KG1 (cell line): ENCODE measurements around the gene RAMP3.

Source experiments
- DNase-seq: peaks from one replicate; lab custom pipeline; 2025; lab: John Stamatoyannopoulos, UW

RAMP3 gene

DNA sequence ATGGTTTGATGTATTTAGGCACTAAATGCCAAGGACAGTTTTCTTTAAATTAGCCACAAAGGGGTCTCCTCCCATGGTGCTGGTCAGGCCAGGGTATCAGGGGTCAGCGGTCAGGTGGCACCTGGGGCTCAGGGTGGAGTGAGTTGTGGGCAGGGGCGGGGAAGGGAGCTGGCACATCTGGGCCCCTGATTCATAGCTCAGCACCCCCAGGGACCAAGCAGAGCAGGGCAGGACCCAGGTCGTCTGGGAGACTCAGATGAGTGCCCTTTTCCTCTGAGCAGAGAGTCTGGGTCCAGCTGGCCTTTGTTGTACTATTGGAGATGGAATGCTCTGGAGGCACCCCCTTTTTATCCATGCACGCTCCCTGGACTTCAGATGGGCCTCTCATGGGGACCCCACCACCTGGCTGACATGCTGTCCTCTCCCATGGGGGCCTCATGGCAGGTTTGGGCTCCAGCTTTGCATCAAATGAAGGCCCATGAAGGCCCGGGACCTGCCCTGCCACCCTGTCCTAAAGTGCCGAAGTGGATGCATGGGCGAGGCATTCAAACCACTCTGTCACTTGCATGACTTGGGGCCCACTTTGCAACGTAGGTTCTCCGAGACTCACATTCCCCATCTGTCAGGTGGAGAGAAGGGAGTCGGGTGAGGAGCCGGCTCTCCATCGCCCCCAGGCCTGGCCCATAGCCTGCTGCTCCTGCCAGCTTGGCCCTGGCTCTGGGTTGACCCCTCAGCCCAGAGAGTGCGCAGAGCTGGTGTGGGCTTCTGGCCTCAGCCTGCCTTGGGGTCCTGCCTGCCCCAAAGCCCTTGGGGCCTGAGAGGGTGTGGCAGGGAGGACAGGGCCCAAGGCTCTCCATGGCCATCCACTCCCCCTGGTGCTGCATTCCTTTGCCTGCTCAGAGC lies 66.4 kb downstream of the RAMP3 start:
- no peak for DNase-seq

DNA sequence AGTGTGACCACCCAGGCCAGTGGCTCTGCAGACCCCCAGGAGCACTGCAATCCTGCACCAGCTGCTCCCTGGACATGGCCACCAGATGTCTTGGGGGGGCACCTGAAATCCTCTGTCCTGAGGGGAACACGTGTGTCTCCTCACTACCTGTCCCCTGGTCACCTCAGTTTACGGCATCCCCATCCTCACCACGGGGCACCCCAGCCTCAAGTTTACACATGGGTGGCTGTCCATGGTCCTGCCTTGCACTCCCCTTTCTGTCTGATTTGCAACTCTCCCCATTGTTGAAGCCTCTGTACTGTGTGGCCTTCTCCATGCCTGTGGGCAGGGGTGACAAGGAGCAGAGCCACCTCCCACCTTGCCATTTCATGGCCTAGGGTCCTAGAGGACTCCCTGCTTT lies 67.2 kb downstream of the RAMP3 start:
- no peak for DNase-seq

DNA sequence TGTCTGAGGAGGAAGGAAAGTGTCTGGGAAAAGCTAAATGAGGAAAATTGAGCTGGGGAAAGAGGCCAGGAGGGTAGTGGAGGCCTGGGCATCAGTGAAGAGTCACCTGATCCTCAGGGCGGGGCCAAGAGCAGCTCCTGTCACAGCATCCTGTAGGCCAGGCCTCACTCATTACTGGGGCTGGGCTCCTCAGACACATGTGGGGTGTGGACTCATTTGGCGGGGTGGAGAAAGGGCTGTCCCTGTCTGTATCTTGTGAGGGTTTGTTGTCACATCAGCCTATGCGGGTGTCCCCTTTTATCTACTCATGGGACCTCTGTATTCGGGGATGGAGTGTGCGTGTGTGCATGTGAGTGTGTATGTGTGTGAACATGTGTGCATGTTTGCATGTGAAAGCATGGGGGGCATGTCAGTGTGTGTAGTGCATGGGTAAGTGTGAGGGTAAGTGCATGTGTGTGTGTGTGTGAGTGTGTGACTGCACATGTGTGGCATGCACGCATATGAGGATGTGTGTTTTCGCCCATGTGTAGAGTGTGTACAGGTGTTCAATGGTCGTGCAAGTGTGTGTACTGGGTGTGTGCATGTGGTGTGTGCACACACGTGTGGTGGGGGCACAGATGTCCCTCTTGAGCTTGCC lies 67.8 kb downstream of the RAMP3 start:
- DNase-seq = no peak

DNA sequence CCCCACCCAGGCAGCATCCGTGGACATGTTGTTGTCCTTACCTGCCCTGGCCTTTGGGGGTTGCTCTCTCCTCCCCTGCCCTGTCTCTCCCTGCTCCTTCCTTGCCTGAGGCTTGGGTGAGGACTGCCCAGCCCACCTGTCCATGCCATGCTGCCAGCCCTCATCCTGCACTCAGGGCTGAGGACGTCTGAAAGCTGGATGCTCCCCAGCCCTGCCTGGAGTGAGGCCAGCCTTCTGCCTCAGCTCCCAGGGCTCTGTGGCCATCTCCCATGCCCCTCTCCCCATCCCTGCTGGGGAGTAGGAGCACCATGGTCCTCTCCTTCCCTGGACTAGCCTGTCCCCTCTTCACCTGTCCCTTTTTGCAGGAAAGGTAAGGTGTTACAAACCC lies 68.4 kb downstream of the RAMP3 start:
- no peak for DNase-seq

DNA sequence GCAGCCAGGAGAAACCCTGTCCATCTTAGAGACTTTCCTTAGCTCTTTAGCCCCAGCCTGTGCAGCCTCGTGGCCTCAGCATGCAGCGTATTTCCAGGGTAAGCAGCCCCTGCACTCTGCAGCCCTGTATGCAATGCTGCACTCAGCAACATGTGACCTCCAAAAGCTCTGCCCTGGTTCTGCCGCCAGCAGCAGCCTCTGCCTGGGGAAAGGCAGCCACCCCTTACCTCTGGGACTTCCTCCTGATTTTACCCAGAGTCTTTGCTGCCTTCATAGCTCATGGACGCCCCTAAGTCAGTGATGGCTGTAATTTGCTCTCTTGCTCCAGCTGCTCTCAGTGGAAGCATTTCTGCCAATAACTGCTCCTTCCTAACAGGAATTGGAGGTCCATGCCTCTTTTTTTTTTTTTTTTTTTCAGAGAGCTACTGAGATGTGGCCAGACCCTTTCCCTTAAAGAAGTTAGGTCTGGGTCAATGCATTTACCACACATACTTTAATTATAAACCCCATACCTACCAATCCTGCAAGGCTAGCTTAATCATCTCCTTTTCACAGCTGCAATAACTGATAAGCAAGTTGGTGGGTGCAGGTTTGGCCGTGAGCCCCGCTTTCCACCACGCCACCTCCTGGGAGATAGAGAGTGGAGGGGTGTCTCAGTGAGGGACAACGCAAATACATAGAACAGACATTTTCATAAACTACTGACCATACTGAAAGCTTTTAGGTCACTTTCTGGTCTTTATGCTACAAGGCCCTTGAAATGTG lies 71.7 kb downstream of the RAMP3 start:
- no peak for DNase-seq

DNA sequence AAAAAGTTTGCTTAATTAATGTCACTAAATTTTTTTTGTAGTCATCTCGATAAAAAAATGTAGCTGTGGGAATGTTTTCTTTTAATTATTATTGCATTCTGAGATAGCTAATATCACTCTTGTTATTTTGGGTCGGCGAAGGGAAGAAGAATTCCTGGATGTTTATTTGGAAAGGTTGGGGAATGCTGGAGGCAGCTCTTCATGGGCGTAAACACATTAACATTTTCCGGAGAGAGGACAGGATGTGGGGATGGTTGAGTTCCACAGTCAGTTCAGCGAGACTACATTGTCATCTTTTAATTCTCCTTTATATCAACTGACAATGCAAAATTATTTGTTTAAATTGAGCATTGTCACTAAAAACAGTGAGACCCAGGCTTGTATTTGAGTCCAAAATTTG lies 72.5 kb downstream of the RAMP3 start:
- no peak for DNase-seq

DNA sequence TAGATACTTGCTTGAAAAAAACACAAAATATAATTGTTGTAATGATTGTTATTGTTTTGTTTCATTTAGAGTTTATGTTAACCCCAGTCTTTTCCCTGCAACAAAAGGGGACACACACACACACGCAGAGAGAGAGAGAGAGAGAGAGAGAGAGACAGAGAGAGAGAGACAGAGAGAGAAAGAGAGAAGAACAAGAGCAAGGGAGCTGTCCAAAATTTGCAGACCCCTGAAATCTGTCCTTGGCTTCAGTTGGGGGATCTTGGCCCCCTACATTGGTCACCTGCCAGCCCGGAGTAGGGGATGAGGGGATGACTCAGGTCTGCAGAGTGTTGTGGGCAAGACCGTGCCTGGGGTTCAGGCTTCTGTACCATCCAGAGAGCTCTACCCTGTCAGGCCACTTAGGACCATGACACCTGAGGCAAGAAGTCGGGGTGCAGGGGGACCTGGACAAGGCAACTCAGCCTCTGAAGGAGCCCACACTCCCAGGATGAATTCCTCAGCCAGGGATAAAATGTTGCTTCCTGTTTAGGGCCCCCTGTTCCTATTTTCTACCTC lies 73.1 kb downstream of the RAMP3 start:
- no peak for DNase-seq

DNA sequence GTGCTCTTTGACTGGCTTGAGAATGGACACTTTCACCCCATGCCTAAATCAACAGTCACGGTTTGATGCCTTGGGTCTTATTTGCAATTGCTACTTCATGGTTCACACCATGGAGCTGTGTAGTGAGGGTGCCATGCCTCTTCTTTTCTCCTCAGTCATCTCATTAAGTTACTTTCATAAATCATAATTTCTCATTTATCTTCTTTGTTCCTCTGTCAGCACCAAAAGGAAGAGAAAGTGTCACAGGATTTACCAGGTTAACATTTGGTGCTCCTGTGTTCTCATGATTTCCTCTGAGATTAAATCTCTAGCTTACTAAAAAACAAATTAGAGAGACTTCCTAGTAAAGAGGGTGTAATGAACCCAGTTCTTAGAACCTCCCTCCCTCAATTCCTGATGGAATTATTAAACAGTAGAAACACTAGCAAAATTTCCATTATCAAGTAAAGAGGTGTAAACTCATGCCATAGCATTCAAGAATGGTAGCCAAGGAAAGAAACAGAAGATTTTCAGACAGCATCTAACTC lies 75.7 kb downstream of the RAMP3 start:
- no peak for DNase-seq
